ENCODE measurements around the gene DCPS.

Gene DCPS

DNA sequence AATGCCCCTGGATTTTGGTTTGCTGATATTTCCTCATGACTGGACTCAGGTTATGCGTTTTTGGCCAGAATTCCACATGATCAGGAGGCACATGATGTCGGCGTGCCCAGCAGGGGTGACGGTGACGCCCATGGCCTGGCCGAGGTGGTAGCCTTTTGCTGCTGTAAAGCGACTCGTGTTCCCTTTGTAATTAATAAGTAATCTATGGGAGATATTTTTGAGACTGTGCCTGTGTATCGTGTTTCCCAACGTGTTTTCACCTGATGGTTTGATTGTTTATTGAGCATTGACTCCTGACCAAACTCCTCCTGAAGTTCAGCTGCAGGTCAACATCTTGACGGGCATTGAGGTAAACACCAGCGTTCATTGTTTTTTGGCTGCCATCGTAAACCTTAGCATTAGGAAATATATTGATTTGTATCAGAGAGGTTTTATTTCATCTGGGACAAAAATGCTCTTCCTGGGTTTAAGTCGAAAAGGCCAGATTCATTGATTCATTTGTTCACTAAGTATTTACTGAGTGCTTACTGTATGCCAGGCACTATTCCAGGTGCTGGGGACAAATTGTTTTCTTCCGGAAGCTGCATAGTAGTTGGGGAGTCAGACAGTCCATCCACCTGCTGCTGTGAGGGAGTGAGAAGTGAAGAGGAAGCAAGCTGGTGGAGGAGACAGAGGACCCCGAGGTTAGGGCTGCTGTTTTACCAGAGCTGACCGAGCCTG, 23.6 kb downstream of the DCPS start:
- no peak for DNase-seq (ENCODE audit: low read depth)
- TF ChIP-seq, protein P1, sequence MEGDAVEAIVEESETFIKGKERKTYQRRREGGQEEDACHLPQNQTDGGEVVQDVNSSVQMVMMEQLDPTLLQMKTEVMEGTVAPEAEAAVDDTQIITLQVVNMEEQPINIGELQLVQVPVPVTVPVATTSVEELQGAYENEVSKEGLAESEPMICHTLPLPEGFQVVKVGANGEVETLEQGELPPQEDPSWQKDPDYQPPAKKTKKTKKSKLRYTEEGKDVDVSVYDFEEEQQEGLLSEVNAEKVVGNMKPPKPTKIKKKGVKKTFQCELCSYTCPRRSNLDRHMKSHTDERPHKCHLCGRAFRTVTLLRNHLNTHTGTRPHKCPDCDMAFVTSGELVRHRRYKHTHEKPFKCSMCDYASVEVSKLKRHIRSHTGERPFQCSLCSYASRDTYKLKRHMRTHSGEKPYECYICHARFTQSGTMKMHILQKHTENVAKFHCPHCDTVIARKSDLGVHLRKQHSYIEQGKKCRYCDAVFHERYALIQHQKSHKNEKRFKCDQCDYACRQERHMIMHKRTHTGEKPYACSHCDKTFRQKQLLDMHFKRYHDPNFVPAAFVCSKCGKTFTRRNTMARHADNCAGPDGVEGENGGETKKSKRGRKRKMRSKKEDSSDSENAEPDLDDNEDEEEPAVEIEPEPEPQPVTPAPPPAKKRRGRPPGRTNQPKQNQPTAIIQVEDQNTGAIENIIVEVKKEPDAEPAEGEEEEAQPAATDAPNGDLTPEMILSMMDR (conservative IDR thresholded peaks at IDR 0.05; ENCODE audit: low read depth, low read length): no peak
- H3K4me3 ChIP-seq (ENCODE audit: low read depth, low read length): no peak overlapping the region

DNA sequence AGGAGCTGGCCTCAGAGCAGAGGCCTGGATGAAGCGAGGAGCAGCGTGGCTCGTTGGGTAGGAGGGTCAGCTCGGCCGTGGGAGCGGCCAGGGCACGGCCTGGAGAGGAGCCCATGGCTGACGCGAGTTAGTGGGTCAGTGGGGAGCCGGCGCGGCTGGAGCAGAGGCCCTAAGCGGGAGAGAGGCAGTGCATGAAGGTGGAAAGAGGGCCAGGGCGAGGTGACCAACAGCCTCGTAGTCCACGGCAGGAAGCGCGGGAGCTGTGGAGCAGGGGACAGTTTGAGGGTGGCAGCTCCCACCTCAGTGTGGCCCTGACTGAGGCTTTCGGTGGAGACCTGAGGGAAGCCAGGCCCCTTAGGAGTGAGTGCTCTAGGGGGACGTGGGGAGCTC, 24.1 kb downstream of the DCPS start:
- H3K4me3 ChIP-seq (ENCODE audit: low read depth, low read length): no peak overlapping the region
- DNase-seq (ENCODE audit: low read depth): no peak
- TF ChIP-seq, protein P1 (conservative IDR thresholded peaks at IDR 0.05; ENCODE audit: low read depth, low read length): no peak

DNA sequence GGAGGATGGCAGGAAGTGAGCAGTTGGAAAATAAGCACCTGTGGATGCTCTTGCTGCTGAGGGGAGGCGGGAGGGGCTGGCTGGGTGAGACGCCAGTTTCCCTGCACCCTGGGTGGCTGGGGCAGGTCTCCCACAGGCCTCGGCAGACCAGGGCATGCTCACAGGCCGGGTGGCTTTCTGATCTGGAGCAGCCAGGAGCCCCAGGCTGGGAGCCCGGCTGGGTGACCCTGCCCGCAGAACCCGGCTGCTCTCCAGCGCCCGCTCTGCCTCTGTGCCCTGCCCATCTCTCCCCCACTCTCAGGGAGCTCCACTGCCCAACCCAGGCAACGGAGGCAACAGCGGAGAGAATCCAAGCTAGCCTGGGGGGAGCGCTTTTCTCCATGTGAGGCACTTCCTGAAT, 24.6 kb downstream of the DCPS start:
- TF ChIP-seq, protein P1 (conservative IDR thresholded peaks at IDR 0.05; ENCODE audit: low read depth, low read length): no peak
- DNase-seq (ENCODE audit: low read depth): no peak
- no peak overlapping the region for H3K4me3 ChIP-seq (ENCODE audit: low read depth, low read length)

DNA sequence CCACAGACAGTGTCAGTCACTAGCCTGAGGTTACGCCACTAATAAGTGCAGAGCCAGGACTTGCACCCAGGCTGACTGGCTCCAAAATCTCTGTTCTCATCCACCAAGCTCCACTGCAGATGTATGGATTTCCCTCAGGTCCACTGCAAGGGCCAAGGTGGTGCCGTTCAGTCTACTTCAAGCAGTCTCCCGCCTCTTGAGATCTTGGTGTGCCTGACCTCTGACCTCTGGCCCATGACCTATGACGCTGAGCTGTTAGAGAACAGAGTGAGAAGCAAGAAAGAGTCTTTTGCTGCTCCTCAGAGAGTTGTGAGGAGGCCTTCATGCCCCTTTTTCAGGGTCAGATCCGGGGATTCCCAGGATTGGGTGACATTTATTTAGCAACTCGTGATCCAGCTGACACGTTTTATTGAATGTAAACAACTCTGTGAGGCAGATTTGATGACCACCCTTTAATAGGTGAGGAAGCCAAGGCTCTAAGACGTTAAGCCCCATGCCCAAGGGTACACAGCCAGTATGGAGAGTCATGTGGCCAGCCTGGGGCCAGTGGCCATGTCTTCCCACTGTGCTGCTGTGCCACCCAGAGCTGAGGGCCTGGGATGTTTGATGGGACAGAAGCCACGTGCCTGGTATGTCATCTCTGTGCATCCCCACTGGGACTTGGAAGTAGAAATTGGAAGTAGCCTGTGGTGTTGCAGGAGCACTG, 25.2 kb downstream of the DCPS start:
- TF ChIP-seq, protein P1 (conservative IDR thresholded peaks at IDR 0.05; ENCODE audit: low read depth, low read length): no peak
- no peak overlapping the region for H3K4me3 ChIP-seq (ENCODE audit: low read depth, low read length)
- no peak for DNase-seq (ENCODE audit: low read depth)

DNA sequence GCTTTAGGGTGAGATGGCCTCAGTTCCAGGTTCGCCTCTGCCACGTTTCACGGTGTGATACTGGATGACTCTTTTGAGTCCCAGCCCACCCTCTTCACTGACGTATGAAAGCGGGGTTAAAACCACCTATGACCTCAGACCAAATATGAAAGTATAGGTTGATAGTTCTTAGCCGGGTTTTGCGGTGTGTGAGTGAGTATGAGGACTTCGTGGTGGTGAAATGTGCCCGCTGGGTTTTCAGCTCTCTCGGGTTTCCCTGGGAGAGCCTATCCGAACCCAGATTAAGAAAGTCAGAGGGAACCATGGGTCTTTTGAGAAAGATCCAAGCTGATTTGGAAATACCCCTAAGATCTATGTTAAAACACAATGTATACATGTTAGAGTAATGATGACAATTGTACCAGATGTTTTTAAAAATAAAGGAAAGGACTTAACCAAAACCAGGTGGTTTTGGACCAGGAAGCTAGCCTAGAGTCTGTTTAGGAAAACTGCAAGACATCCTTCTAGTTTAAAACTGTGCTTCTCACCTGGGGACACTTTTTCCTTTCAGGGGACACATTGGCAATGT, 25.9 kb downstream of the DCPS start:
- TF ChIP-seq, protein P1 (conservative IDR thresholded peaks at IDR 0.05; ENCODE audit: low read depth, low read length): no peak

DNA sequence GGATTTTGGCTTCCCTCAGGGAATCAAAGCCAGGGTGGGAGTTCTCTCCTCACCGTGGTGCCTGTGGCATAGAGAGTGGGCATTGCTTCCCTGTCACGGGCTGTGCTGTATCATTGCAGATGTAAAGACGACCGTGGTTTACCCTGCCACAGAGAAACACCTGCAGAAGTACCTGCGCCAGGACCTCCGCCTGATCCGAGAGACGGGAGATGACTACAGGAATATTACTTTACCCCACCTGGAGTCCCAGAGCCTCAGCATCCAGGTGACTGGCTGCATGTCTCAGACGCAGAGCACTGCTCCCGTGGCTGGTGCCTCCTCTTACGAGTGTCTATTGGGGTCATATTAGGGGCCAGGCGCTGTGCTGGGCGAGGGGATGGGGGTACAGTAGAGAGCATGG, 27.4 kb downstream of the DCPS start:
- no peak overlapping the region for H3K4me3 ChIP-seq (ENCODE audit: low read depth, low read length)
- TF ChIP-seq, protein P1 (conservative IDR thresholded peaks at IDR 0.05; ENCODE audit: low read depth, low read length): no peak
- no peak for DNase-seq (ENCODE audit: low read depth)

More for the DNA sequence above, 25.9 kb downstream of the DCPS start:
- DNase-seq (ENCODE audit: low read depth): no peak
- no peak overlapping the region for H3K4me3 ChIP-seq (ENCODE audit: low read depth, low read length)
